OCI-LY7 (cell line): ENCODE results near the gene MTHFD2L.

Source experiments
- EZH2phosphoT487 ChIP-seq: fragments of 200-600 bp; sonication (generic); IDR thresholded peaks from 2 replicates; pipeline ENCODE4 v1.6.1; 2018; ENCODE audit warnings: low read depth, borderline replicate concordance, mild to moderate bottlenecking, mixed run types, antibody characterized with exemption, low read length, moderate library complexity, mixed read lengths
- TF ChIP-seq, protein P1 (sequence below): fragments of 200-600 bp; sonication (generic); conservative IDR thresholded peaks from 2 replicates; pipeline ENCODE4 v1.5.1; 2014; ENCODE audit warnings: mild to moderate bottlenecking, antibody characterized with exemption, low read length, moderate library complexity, mixed read lengths

DNA sequence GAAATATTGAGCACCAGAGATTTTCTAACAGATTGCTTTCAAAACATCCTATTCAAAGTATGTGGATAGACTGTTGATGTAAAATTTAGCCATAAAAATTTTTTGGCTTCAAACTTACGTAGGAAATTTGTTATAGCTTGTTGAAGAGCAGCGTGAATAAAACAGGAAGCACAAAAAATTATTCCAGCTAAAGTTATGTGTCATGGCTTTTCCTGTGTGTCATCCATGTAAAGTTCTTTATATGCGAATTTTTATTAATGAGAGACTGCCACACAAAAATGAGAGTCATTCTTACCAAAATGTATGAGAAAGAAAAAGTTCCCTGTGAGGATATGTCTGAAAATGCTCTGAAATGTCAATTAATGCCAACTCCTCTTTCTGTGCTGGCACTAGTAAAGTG is 169.8 kb downstream of the MTHFD2L start:
- TF ChIP-seq, protein P1, sequence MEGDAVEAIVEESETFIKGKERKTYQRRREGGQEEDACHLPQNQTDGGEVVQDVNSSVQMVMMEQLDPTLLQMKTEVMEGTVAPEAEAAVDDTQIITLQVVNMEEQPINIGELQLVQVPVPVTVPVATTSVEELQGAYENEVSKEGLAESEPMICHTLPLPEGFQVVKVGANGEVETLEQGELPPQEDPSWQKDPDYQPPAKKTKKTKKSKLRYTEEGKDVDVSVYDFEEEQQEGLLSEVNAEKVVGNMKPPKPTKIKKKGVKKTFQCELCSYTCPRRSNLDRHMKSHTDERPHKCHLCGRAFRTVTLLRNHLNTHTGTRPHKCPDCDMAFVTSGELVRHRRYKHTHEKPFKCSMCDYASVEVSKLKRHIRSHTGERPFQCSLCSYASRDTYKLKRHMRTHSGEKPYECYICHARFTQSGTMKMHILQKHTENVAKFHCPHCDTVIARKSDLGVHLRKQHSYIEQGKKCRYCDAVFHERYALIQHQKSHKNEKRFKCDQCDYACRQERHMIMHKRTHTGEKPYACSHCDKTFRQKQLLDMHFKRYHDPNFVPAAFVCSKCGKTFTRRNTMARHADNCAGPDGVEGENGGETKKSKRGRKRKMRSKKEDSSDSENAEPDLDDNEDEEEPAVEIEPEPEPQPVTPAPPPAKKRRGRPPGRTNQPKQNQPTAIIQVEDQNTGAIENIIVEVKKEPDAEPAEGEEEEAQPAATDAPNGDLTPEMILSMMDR: no peak
- TF ChIP-seq EZH2phosphoT487: no peak
